ENCODE data around the gene SLC25A23.
A peak's percentile ranks its signal among the peaks of the same experiment; 100 is the strongest.
"Not testable (repeated sequence)": the region's sequence is repeated elsewhere in the genome, so short reads cannot be mapped to it uniquely, and the experiment has no call there.

The SLC25A23 gene

DNA sequence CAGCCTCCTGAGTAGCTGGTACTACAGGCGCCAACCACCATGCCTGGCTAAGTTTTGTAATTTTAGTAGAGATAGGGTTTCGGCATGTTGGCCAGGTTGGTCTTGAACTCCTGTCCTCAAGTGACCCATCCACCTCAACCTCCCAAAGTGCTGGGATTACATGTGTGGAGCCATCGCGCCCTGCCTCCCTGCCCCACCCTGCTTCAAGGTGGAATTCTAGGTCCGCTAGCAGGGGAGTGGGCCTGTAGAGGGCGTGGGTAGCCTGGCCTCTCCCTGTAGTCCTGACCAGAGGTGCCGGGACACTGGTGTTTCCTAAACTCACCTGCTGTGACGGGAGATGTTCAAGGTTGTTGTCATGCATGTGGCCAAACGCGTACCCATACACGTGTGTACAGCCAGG lies 26.4 kb downstream of the SLC25A23 start:
- DNase-seq, result no peak
- in situ Hi-C loops (cut with HindIII; ENCODE audit: low pct_ligation_motif_present, low pct_unique_long_range_greater_than_20kb, low sequenced_read_pairs), result no loop called here

GRCh38 chr19:6431891-6432290 lies 27.7 kb downstream of the SLC25A23 start:
- DNase-seq, result no peak
- in situ Hi-C loops (cut with HindIII; ENCODE audit: low pct_ligation_motif_present, low pct_unique_long_range_greater_than_20kb, low sequenced_read_pairs), result no loop called here

- DNase-seq, result no peak
Measured at GRCh38 chr19:6429419-6430221, 30.0 kb downstream of the SLC25A23 start.

GRCh38 chr19:6428692-6429418 lies 30.7 kb downstream of the SLC25A23 start:
- DNase-seq; in situ Hi-C loops (cut with HindIII; ENCODE audit: low pct_ligation_motif_present, low pct_unique_long_range_greater_than_20kb, low sequenced_read_pairs): not testable (repeated sequence)

More at GRCh38 chr19:6429419-6430221, 30.0 kb downstream of the SLC25A23 start:
- in situ Hi-C loops (cut with HindIII; ENCODE audit: low pct_ligation_motif_present, low pct_unique_long_range_greater_than_20kb, low sequenced_read_pairs), result no loop called here

GRCh38 chr19:6427131-6427530 lies 32.5 kb downstream of the SLC25A23 start:
- in situ Hi-C loops (cut with HindIII; ENCODE audit: low pct_ligation_motif_present, low pct_unique_long_range_greater_than_20kb, low sequenced_read_pairs), result no loop called here
- DNase-seq, result no peak

- in situ Hi-C loops (cut with HindIII; ENCODE audit: low pct_ligation_motif_present, low pct_unique_long_range_greater_than_20kb, low sequenced_read_pairs), result no loop called here
- DNase-seq, result no peak
Measured at GRCh38 chr19:6425732-6426620, 33.6 kb downstream of the SLC25A23 start.

DNA sequence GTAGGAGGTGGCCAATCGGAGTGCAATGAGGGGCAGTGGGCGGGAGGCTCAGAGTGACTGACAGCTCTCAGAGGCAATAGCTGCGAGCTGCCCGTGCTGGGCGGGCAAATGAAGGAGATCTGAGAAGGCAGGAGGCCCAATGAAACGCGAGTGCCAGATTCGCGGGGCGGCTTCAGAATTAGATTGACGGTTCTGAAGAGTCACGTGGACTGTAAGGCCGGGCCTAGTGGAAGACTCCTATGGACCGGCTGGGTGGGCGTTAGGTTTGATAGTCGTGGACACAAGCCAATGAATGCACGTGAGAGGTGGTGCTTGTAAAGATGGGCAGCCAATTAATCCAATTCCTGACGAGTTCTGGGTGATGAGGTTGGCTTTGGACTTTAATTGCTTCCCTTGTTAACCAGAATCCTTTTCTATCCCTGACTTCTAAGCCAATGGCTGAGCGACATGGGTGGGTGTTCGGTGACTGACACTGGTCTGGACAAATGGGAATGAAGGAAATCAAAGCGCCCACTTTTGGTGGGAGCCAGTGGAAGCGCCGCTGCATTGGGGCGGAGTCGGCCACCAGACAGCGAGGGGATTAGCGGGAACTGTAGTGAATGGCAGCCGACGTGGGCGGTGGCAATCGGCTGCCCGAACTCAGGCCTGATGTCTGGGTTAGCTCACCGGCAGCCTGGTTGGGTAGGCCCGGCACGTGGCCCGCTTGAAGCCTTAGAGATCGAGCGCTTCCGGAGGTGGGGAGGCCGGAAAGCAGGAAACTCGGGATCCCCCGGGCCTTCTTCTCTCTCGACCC lies 34.5 kb downstream of the SLC25A23 start:
- DNase-seq, result peak; percentile 99
- in situ Hi-C loops (cut with HindIII; ENCODE audit: low pct_ligation_motif_present, low pct_unique_long_range_greater_than_20kb, low sequenced_read_pairs), result no loop called here

DNA sequence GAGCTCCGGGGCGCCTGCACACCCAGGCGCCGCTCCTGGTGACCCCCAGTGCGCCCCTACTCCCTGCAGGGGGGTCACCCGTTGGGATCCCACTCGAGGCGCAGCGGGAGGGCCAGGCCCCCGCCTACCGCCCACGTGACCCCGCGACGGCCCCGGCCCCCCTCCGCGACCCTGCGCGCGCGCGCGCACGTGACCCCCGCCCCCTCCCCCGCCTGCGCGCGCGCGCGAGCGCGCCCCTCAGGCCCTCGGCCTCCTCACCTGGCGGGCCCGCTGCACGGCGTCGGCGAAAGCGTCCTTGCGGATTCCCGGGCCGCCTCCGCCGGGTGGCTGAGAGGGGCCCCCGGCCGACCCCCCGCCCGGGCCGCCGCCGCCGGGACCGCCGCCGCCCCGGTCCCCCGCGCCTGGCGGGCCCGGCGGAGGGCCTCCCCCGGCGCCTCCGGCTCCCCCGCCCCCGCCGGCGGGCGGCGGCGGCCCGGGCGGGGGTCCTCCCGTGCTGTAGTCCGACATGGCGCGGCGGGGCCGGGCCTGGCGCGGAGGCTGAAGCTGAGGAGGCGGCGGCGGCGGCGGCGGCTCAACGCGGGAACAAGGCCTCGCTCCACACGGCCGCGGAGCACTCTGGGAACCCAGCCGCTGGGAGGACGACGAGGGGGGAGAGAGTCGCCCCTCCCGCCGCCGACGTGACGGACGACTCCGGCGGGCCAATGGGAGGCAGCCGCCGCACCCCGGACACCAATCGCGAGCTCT lies 35.2 kb downstream of the SLC25A23 start, which contains the start of gene KHSRP:
Gene KHSRP, minus strand, starts transcription at position 617 of the 744 bp plus-strand sequence. Its CDS starts 110 bp downstream, at position 507.
- in situ Hi-C loops (cut with HindIII; ENCODE audit: low pct_ligation_motif_present, low pct_unique_long_range_greater_than_20kb, low sequenced_read_pairs), result no loop called here
- no peak for DNase-seq

- in situ Hi-C loops (cut with HindIII; ENCODE audit: low pct_ligation_motif_present, low pct_unique_long_range_greater_than_20kb, low sequenced_read_pairs), result no loop called here
- DNase-seq, result peak; percentile 42
Measured at GRCh38 chr19:6423499-6424194, 35.9 kb downstream of the SLC25A23 start.

- in situ Hi-C loops (cut with HindIII; ENCODE audit: low pct_ligation_motif_present, low pct_unique_long_range_greater_than_20kb, low sequenced_read_pairs), result no loop called here
- no peak for DNase-seq
Measured at GRCh38 chr19:6421075-6422014, 38.2 kb downstream of the SLC25A23 start.

GRCh38 chr19:6418562-6418932 lies 41.0 kb downstream of the SLC25A23 start:
- DNase-seq, result no peak
- in situ Hi-C loops (cut with HindIII; ENCODE audit: low pct_ligation_motif_present, low pct_unique_long_range_greater_than_20kb, low sequenced_read_pairs), result no loop called here

DNA sequence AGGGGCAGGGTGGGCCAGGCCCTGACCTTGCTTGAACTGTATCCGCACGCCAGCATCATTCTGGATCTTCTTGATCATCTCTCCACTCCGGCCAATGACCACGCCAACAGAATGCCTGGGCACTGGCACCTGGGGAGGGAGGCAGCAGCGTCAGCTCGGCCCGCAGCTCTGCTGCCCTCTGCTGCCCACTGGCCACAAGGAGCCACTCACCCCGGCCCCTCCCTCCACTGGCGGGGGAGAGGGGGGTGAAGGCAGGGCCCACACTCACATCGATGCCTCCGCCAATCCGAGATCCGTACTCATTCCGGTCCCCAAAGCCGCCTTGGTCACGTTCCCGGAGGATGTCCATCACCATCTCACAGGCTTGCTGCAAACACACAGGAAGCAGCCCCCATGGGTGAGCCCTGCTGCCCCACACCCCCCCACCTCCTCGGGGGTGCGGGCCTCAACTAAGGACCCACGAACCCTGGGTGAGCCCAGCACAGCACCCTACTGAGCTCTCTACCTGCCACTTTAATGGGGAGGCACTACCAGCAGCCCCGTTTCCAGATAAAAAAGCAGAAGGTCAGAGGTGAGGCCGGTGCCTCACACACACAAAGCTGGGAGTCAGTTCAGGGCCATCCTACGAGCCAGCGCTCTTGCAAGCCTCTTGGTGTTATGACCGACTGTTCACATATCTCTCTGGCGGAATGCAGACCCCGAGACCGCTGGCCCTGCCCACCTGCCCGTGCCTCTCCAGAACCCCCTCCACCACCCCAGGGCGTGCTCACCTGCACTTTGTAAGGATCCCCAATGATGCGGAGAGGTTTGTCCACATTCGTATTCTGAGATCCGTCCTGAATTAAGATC lies 41.7 kb downstream of the SLC25A23 start:
- in situ Hi-C loops (cut with HindIII; ENCODE audit: low pct_ligation_motif_present, low pct_unique_long_range_greater_than_20kb, low sequenced_read_pairs), result no loop called here
- DNase-seq, result peak; percentile 35

DNA sequence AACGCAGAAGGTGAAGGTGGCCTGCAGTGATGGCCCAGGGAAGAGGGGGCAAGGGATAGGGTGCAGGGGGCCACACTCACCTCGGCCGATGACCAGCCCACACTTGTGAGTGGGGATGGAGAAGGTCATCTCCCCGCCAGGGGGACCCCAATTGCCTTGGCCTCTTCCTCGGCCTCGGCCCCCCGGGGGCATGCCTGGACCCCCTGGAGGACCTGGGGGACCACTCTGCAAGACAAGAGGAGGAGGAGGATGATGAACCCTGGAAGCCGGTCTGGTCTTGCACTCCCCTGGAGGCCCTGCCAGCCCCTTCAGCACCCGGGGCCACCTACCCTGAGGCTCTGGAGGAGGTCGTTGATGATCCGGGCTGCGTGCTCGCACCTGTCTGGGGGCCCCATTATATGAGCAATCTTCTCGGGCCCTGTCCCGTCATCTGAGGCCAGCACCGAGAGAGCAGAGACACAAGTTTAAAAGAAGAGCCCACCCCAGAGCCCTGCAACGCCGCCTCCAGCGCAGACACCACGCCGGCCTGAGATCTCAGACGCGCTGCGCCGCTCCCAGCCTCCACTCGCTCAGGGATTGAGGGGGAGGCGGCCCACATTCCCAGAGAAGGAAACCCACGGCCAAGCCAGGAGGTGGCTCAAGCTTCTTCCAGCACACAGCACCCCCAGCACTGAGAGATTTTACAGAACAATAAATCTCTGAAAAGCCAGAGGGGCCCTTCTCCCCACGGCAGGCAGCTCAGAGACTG lies 42.8 kb downstream of the SLC25A23 start:
- in situ Hi-C loops (cut with HindIII; ENCODE audit: low pct_ligation_motif_present, low pct_unique_long_range_greater_than_20kb, low sequenced_read_pairs), result no loop called here
- no peak for DNase-seq

- DNase-seq, result no peak
- in situ Hi-C loops (cut with HindIII; ENCODE audit: low pct_ligation_motif_present, low pct_unique_long_range_greater_than_20kb, low sequenced_read_pairs), result no loop called here
Measured at GRCh38 chr19:6415591-6416190, 43.9 kb downstream of the SLC25A23 start.

Measured in ACHN (cell line).